ENCODE measurements around the gene ZCCHC24.
"Not testable (repeated sequence)": the region's sequence is repeated elsewhere in the genome, so short reads cannot be mapped to it uniquely, and the experiment has no call there.

- TF ChIP-seq CTCF (IDR thresholded peaks at IDR 0.05); POLR2A (IDR thresholded peaks at IDR 0.05; ENCODE audit: low read depth); POLR2AphosphoS5 (IDR thresholded peaks at IDR 0.05); EP300 (IDR thresholded peaks at IDR 0.05): not testable (repeated sequence)
These were observed 112.7 kb downstream of the ZCCHC24 start for GRCh38 chr10:79332610-79333315.

Data from esophagus muscularis mucosa (tissue), 4 donors.